IPS-18a (cell line): ENCODE results near the gene GRIA1.

ENCODE experiments used
- H3K27ac ChIP-seq: one replicate; pipeline ENCODE4 v1.5.1; 2013; ENCODE audit warnings: low read length
- H3K27me3 ChIP-seq: one replicate; pipeline ENCODE4 v1.6.1; 2013; ENCODE audit warnings: mild to moderate bottlenecking, low read length; ENCODE audit not compliant: control insufficient read depth, insufficient read depth
- H3K36me3 ChIP-seq: one replicate; pipeline ENCODE4 v1.6.1; 2013; ENCODE audit warnings: low read depth, low read length; ENCODE audit not compliant: control insufficient read depth
- H3K4me1 ChIP-seq: one replicate; pipeline ENCODE4 v1.6.1; 2013; ENCODE audit warnings: low read depth, low read length; ENCODE audit not compliant: control insufficient read depth
- H3K4me3 ChIP-seq: one replicate; pipeline ENCODE4 v1.5.1; 2013; ENCODE audit warnings: low read length
- H3K9ac ChIP-seq: one replicate; pipeline ENCODE4 v1.6.1; 2013; ENCODE audit warnings: mild to moderate bottlenecking, low read length, moderate library complexity
- H3K9me3 ChIP-seq: one replicate; pipeline ENCODE4 v1.6.1; 2013; ENCODE audit warnings: low read depth, low read length; ENCODE audit not compliant: control insufficient read depth

GRIA1 gene

DNA sequence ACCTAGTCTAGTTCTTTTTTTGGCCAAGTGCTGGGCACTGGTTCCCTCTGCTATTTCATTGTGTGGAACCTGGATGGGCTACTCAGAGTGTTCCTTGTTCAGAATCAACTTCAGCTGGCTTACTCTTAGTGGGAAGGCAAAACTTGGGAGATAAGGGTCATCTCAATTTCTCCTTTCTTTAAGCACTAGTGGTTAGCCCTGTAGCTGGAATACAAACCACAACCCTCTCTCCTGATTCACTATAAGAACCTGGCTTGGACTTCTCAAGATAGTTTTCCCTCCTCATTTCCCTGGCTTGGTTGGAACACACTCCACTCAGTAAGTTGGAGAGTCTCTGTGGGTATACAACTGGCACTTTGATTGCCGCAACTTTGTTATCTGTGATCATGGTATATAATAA, 35.1 kb downstream of the GRIA1 start:
- H3K9ac ChIP-seq: no peak overlapping the region
- no peak overlapping the region for H3K27ac ChIP-seq
- no peak overlapping the region for H3K4me3 ChIP-seq
- no peaks in the 10 kb centered on the region for H3K9me3 ChIP-seq
- H3K4me1 ChIP-seq: peaks cover 11% of the 10 kb centered on the region
- no peaks in the 10 kb centered on the region for H3K36me3 ChIP-seq
- H3K27me3 ChIP-seq: no peaks in the 10 kb centered on the region

DNA sequence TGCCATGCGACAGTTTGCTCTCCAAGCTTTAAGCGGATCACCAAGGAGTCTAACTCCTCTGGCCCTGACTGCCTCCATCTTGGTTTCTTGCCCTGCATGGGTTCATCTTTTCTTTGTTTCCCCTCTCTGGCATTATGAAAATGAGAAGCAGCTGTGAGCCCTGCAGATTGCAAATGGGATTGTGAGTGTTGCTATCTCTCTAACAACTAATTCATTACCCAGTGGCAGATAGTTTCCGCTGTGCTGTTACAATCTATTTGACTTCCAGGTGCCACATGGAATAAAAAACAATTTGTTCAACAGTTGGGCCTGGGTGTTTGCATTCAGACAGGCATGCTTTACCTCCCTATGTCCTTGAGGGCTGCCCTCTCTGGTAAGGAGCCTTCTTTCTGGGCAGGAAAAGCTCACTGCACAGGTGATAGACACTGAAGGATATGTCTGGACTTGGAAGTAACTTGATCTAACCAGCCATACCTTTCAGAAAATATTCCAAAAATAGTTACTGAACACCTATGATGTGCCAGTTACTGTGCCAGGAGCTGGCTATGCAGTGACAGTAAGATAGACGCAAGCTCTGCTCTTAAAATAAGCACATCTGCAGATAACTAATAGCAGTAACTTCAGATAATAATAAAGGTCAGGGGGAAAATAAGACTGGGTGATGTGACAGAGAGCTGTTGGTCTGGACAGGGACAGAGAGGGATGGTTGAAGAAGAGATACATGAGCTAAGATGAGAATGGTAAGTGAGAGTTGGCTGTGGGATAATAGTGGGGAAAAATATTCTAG, 40.1 kb downstream of the GRIA1 start:
- H3K4me1 ChIP-seq: no peaks in the 10 kb centered on the region
- no peak overlapping the region for H3K27ac ChIP-seq
- no peaks in the 10 kb centered on the region for H3K36me3 ChIP-seq
- no peak overlapping the region for H3K9ac ChIP-seq
- H3K4me3 ChIP-seq: no peak overlapping the region
- no peaks in the 10 kb centered on the region for H3K9me3 ChIP-seq
- H3K27me3 ChIP-seq: no peaks in the 10 kb centered on the region

DNA sequence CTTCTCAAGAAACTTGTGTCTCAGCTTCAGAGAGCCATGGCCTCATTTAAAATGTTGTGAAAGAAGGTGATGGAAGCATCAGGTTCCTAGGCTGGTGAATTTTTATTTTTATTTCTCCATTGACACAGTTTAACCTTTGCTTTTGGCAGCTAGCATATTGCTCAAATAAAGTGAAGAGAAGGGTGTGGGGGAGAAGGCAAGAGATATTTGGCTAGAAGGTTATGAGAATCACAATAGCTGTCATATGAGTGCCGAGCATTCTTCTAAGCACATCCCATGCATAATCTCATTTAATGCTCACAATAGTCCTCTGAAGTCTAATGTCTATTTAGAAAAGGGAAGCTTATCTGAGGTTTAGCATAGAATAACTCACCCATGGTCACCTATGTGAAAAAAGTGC, 43.1 kb downstream of the GRIA1 start:
- Histone ChIP-seq H3K9ac (no peak overlapping the region), H3K4me3 (no peak overlapping the region), H3K36me3 (no peaks in the 10 kb centered on the region), H3K9me3 (no peaks in the 10 kb centered on the region), H3K4me1 (peaks cover 3% of the 10 kb centered on the region), H3K27ac (no peak overlapping the region), H3K27me3 (no peaks in the 10 kb centered on the region)

DNA sequence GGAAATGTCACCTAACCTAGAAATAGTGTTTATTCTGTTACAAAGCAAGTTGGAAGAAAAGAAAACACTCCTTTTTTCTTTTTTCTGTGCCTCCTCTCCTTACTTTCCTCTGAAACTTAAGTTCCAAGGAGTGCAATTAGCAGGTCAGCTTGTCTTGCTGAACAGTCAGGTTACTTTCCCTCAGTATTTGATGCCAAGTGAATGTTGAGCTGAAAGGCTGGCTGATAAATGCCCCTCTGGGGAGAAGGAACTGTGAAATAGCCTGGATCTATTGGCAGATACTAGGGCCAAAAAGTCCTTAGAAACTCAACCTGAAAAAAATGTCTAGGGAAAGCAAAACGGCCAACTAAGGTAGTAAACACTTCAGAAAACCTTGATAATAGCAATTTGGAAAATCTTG, 43.6 kb downstream of the GRIA1 start:
- H3K27ac ChIP-seq: no peak overlapping the region
- H3K9me3 ChIP-seq: no peaks in the 10 kb centered on the region
- H3K9ac ChIP-seq: no peak overlapping the region
- no peaks in the 10 kb centered on the region for H3K36me3 ChIP-seq
- H3K27me3 ChIP-seq: no peaks in the 10 kb centered on the region
- H3K4me3 ChIP-seq: no peak overlapping the region
- H3K4me1 ChIP-seq: peaks cover 3% of the 10 kb centered on the region

DNA sequence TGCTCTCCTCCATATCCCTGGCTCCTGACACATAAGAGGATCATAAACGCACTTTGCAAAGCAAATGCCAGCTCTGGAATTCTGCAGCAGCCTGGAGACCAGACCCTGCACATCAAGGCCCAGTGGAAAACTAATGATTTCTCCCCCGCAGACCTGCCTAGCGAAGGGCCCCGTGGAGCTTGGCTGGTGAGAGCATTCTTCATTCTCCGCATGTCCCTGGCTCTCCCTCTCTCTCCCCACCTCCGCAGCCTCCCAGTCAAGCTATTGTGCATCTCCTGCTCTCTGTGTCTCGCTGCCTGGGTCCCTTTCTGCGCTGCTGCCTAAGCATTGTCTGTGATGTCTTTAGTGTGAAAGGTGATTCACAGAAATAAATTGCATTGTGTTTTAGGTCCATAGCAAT, 46.7 kb downstream of the GRIA1 start:
- Histone ChIP-seq H3K4me1 (peaks cover 3% of the 10 kb centered on the region), H3K9ac (no peak overlapping the region), H3K27ac (no peak overlapping the region), H3K9me3 (no peaks in the 10 kb centered on the region), H3K4me3 (no peak overlapping the region), H3K27me3 (no peaks in the 10 kb centered on the region), H3K36me3 (no peaks in the 10 kb centered on the region)

DNA sequence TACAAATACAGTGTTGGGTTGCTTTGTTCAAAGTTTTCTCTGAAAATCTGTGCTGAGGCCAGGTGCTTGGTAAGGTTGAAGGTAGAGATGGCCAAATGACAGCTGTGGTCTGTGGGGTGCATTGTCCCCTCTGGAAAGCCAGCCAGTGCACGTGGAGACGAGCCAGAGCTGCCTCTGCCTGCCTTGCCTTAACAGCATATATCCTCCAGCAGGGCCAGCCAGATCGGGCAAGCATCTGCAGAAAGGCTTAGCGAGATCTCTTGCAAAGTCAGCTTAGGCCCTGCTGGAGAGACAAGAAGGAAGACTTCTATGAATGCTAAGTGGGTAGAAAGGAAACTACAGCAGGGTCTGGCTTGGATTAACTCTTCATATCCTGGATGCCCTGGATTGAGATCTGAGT, 49.5 kb downstream of the GRIA1 start:
- no peaks in the 10 kb centered on the region for H3K36me3 ChIP-seq
- H3K27ac ChIP-seq: no peak overlapping the region
- peaks cover 3% of the 10 kb centered on the region for H3K4me1 ChIP-seq
- no peak overlapping the region for H3K9ac ChIP-seq
- no peak overlapping the region for H3K4me3 ChIP-seq
- no peaks in the 10 kb centered on the region for H3K9me3 ChIP-seq
- no peaks in the 10 kb centered on the region for H3K27me3 ChIP-seq

DNA sequence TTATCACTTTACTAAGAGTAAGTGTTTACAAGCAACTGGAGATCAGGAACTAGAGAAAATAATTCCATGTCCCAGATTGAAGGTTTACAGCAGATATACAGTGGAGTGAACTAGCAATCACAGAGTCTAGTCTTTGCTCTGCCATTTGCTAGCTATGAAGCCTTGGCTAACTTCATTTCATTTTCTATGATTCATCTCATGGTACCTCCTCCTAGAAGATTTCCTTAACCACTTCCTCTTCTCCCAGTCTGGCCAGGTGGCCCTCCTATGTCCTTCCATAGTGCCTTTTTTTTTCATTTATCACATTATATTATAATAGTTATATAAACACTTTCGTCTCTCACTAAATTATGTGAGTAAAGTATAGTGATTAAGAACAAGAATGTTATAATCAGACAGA, 52.1 kb downstream of the GRIA1 start:
- Histone ChIP-seq H3K9me3 (no peaks in the 10 kb centered on the region), H3K36me3 (no peaks in the 10 kb centered on the region), H3K4me3 (no peak overlapping the region), H3K27me3 (no peaks in the 10 kb centered on the region), H3K4me1 (no peaks in the 10 kb centered on the region), H3K9ac (no peak overlapping the region), H3K27ac (no peak overlapping the region)

DNA sequence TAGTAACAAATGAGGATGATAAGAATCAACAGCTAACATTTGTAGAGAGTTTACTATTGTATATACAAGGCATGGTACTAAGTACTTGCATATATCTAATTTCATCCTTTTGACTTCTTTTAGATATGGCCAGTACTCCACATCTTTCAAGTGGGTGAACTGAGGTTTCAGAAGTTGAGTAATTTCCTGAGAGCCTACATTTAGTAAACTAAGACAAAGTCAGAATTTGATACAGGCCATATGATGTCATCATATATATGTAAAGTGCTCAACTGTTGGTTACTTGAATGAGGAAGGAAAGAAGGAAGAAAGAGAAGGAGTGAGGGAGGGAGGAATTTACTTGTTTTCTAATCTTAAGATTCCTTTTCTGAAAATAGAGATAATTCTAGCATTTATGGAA, 52.8 kb downstream of the GRIA1 start:
- Histone ChIP-seq H3K9me3 (no peaks in the 10 kb centered on the region), H3K27me3 (no peaks in the 10 kb centered on the region), H3K4me1 (no peaks in the 10 kb centered on the region), H3K9ac (no peak overlapping the region), H3K36me3 (no peaks in the 10 kb centered on the region), H3K4me3 (no peak overlapping the region), H3K27ac (no peak overlapping the region)

DNA sequence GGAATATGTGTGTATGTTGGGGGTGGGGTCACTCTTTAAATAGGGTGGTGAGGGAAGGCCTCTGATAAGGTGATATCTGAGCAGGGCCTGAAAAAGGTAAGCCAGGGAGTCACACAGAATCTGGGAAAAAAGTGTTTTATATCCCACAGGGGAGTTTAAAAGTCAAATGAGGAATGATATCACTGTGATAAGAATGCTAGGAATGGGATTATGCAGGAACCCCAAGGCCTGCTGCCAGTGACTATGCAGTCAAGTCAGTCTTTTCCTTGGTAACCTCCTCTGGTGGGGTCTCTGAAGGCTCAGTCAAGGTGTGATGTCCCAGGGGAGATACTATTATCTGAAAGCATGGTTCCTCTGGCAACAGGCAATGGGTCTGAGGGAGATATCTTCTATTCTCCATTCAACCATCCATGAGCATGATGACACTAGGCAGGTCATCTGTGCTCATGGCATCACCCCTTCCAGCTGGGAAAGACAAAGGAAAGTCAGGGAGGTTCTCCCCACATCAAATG, 53.5 kb downstream of the GRIA1 start:
- Histone ChIP-seq H3K27ac (no peak overlapping the region), H3K9me3 (no peaks in the 10 kb centered on the region), H3K4me3 (no peak overlapping the region), H3K36me3 (no peaks in the 10 kb centered on the region), H3K27me3 (no peaks in the 10 kb centered on the region), H3K9ac (no peak overlapping the region), H3K4me1 (no peaks in the 10 kb centered on the region)

DNA sequence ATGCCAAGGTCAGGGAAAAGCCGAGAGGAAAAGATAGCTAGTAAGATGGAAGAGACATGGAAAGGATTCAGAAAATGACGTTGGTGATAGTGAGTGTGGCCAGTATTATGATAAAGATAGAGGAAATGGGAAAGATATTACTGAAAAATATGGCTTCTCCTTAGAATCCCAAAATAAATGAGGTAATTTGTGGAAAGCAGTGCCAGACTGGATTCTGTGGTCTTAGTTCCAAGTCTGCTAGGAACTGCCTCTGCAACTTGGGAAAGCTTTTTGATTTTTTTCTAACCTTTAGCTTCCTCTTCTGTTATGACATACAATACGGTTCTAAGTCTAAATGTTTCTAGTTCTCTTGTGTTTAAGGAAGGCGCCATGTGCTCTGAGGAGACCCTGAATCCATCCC, 54.2 kb downstream of the GRIA1 start:
- Histone ChIP-seq H3K27me3 (no peaks in the 10 kb centered on the region), H3K27ac (no peak overlapping the region), H3K36me3 (no peaks in the 10 kb centered on the region), H3K4me1 (no peaks in the 10 kb centered on the region), H3K9me3 (no peaks in the 10 kb centered on the region), H3K4me3 (no peak overlapping the region), H3K9ac (no peak overlapping the region)

DNA sequence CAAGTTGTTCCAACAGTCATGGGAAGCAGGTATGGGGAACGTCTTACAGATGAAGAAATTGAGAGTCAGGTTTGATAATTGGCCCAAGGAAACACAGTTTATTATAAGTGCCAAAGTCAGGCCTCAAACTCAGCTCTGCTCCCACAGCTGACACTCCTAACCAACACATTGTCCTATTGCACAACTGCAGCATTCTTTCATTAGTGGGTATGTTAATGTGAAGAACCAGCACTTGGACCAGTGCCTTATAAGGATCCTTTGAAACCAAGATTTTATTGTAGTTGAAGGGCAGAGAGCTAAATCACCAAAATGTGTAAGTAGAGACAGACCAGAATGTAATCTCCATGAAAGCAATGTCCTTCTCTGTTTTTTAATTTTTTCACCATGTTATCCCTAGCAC, 56.1 kb downstream of the GRIA1 start:
- H3K36me3 ChIP-seq: no peaks in the 10 kb centered on the region
- H3K4me3 ChIP-seq: no peak overlapping the region
- no peak overlapping the region for H3K9ac ChIP-seq
- H3K27me3 ChIP-seq: no peaks in the 10 kb centered on the region
- peaks cover 5% of the 10 kb centered on the region for H3K4me1 ChIP-seq
- H3K9me3 ChIP-seq: no peaks in the 10 kb centered on the region
- H3K27ac ChIP-seq: no peak overlapping the region

DNA sequence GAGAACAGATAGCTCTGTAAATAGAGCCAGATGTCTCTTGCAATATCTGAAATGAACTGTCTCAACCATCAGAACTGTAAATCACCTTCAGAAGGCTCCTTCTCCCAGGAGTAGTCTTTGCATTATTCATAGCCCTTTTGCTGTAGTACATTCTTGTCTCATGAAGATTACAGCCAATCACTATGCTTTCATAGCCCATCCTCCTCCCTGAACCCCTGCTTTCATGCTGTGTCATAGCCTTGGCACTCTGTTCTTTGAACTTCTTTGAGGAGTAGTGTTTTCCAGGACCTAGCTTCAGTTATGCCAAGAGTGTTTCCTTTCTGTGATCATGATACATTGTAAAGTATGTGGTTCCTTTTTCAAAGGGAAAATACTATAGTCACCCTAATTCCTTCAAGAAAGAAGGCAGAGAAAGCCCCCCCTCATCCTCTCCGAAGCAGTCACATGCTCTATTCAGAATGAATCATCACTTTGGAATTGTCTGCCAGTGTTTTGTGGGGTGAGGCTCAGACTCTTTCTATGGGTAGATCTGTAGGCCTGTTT, 61.1 kb downstream of the GRIA1 start:
- H3K27me3 ChIP-seq: no peaks in the 10 kb centered on the region
- no peaks in the 10 kb centered on the region for H3K9me3 ChIP-seq
- H3K4me3 ChIP-seq: no peak overlapping the region
- peaks cover 15% of the 10 kb centered on the region for H3K4me1 ChIP-seq
- H3K36me3 ChIP-seq: no peaks in the 10 kb centered on the region
- H3K9ac ChIP-seq: no peak overlapping the region
- H3K27ac ChIP-seq: no peak overlapping the region
